ENCODE results near the gene NPHP3.

The NPHP3 gene

DNA sequence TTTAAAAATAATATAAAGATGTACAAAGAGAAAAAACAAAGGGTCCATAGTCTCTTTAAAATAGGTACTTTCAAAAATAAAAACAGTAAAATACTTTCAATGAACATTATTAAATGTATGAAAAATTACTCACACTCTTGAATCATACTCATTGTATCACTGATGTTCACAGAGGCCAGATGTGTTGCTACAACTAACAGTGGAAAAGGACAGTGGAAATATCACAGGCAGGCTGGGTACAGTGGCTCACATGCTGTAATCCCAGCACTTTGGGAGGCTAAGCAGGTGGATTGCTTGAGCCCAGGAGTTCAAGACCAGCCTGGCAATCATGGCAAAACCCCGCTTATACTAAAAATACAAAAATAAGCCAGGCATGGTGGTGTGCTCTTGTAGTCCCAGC, 26.8 kb downstream of the NPHP3 start:
- TF ChIP-seq TAF1 (IDR thresholded peaks at IDR 0.05; ENCODE audit: borderline replicate concordance, insufficient read depth, low read length) (no peak), POLR2AphosphoS5 (IDR thresholded peaks at IDR 0.05; ENCODE audit: low read depth, low read length) (no peak), FOXP2 (optimal IDR thresholded peaks at IDR 0.05; ENCODE audit: borderline replicate concordance, extremely low read depth, extremely low read length, insufficient read depth) (no peak), REST (IDR thresholded peaks at IDR 0.05; ENCODE audit: insufficient read depth in 1 of 2, low read depth in 2 of 2, low read length in 2 of 2) (no peak), SIN3A (IDR thresholded peaks at IDR 0.05; ENCODE audit: borderline replicate concordance, insufficient read depth, low read length) (no peak)

GRCh38 chr3:132694991-132695390, 27.2 kb downstream of the NPHP3 start:
- TF ChIP-seq POLR2AphosphoS5 (IDR thresholded peaks at IDR 0.05; ENCODE audit: low read depth, low read length) (no peak), SIN3A (IDR thresholded peaks at IDR 0.05; ENCODE audit: borderline replicate concordance, insufficient read depth, low read length) (no peak), REST (IDR thresholded peaks at IDR 0.05; ENCODE audit: insufficient read depth in 1 of 2, low read depth in 2 of 2, low read length in 2 of 2) (no peak), FOXP2 (optimal IDR thresholded peaks at IDR 0.05; ENCODE audit: borderline replicate concordance, extremely low read depth, extremely low read length, insufficient read depth) (no peak), TAF1 (IDR thresholded peaks at IDR 0.05; ENCODE audit: borderline replicate concordance, insufficient read depth, low read length) (no peak)

DNA sequence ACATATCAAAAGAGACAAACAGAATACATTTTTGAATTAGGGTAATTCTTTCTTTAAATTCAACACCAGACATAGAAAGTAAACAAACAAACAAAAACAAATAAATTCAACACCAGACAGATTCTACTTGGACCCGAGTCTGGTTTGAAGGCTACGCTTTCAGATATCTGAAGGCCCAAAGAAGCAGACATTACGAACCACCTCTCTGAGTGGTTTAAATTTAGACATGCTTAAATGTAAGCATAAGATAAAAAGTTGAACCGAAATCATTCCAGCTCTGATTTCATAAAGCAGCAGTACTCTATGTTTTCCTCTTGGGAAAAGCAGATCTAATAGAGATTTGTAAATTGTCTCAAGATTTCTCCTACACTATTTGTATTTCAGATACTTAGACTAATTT, 32.2 kb downstream of the NPHP3 start:
- no peak for TF ChIP-seq FOXP2 (optimal IDR thresholded peaks at IDR 0.05; ENCODE audit: borderline replicate concordance, extremely low read depth, extremely low read length, insufficient read depth)
- no peak for TF ChIP-seq REST (IDR thresholded peaks at IDR 0.05; ENCODE audit: insufficient read depth in 1 of 2, low read depth in 2 of 2, low read length in 2 of 2)
- TF ChIP-seq TAF1 (IDR thresholded peaks at IDR 0.05; ENCODE audit: borderline replicate concordance, insufficient read depth, low read length) = no peak
- TF ChIP-seq SIN3A (IDR thresholded peaks at IDR 0.05; ENCODE audit: borderline replicate concordance, insufficient read depth, low read length) = no peak
- no peak for TF ChIP-seq POLR2AphosphoS5 (IDR thresholded peaks at IDR 0.05; ENCODE audit: low read depth, low read length)

DNA sequence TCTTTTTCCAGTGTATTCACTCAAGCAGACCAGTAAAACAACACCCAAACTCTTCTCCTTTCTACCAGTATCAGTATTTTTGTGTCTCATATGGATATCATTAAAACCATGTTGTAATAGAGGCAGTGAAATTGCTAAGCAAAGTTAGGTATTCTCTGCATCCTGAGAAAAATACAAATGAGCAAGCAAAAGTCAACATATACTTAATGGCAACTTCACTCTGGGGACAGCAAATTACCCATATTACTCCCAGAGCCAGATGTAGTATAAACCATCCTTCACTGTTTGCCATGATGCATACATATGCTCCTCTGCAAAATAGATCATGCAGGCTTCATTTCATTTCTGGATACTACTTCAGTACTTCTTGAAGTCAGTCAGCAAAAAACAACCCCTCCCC, 40.0 kb downstream of the NPHP3 start:
- no peak for TF ChIP-seq TAF1 (IDR thresholded peaks at IDR 0.05; ENCODE audit: borderline replicate concordance, insufficient read depth, low read length)
- TF ChIP-seq REST (IDR thresholded peaks at IDR 0.05; ENCODE audit: insufficient read depth in 1 of 2, low read depth in 2 of 2, low read length in 2 of 2) = no peak
- TF ChIP-seq SIN3A (IDR thresholded peaks at IDR 0.05; ENCODE audit: borderline replicate concordance, insufficient read depth, low read length) = no peak
- no peak for TF ChIP-seq POLR2AphosphoS5 (IDR thresholded peaks at IDR 0.05; ENCODE audit: low read depth, low read length)
- TF ChIP-seq FOXP2 (optimal IDR thresholded peaks at IDR 0.05; ENCODE audit: borderline replicate concordance, extremely low read depth, extremely low read length, insufficient read depth) = no peak

GRCh38 chr3:132681421-132681820, 40.8 kb downstream of the NPHP3 start:
- TF ChIP-seq REST (IDR thresholded peaks at IDR 0.05; ENCODE audit: insufficient read depth in 1 of 2, low read depth in 2 of 2, low read length in 2 of 2) = no peak
- TF ChIP-seq TAF1 (IDR thresholded peaks at IDR 0.05; ENCODE audit: borderline replicate concordance, insufficient read depth, low read length) = no peak
- TF ChIP-seq FOXP2 (optimal IDR thresholded peaks at IDR 0.05; ENCODE audit: borderline replicate concordance, extremely low read depth, extremely low read length, insufficient read depth) = no peak
- TF ChIP-seq SIN3A (IDR thresholded peaks at IDR 0.05; ENCODE audit: borderline replicate concordance, insufficient read depth, low read length) = no peak
- no peak for TF ChIP-seq POLR2AphosphoS5 (IDR thresholded peaks at IDR 0.05; ENCODE audit: low read depth, low read length)

Measured in PFSK-1 (cell line).